ENCODE results near the gene VAMP8.
"Not testable (repeated sequence)": the region's sequence is repeated elsewhere in the genome, so short reads cannot be mapped to it uniquely, and the experiment has no call there.

VAMP8 gene

GRCh38 chr2:85579266-85579935 is 2.0 kb downstream of the VAMP8 start:
- DNase-seq (ENCODE audit: low read depth in 2 of 2): no peak

DNA sequence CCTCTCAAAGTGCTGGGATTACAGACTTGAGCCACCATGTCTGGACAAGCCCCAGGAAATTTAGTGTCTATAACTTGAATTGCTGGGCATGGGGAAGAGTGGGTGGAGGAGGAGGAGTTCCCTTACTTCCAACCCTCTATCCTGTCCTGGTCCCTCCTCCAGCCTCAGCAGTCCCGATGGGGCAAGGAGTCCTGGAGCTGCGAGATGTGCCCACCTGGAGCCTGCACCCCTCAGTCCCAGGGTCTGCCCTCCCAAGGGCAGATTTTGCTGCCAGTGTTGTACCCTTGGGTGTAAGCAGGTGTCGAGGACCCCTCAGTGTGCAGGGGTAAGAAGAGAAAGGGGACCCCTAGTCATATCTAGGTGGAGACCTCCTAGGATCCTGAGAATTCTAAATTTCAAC is 2.8 kb downstream of the VAMP8 start:
- DNase-seq (ENCODE audit: low read depth in 2 of 2): no peak

DNA sequence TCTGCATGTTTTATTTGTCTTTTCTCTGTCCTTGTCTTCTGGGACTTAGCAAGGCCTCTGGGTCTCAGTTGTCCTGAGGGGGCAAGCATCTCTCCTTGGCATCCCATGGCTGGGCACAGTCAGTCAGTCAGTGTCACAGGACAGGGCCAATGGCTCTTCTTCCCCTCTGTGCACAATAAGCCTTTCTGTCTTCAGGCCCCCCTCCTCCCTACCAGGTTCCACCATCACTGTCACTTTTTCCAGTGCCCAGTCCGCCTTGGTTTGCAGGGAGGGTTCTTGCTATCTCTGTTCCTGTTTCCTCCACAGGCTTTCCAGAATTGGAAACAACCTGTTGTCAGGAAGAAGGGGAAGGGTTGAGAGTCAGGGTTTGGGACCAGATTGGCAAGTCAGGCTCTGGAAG is 5.1 kb downstream of the VAMP8 start:
- DNase-seq (ENCODE audit: low read depth in 2 of 2): no peak

GRCh38 chr2:85583667-85584353 is 6.4 kb downstream of the VAMP8 start:
- no peak for DNase-seq (ENCODE audit: low read depth in 2 of 2)

- DNase-seq (ENCODE audit: low read depth in 2 of 2): no peak
These were observed 7.0 kb downstream of the VAMP8 start, which contains the start of gene VAMP5 for GRCh38 chr2:85584354-85584856. Gene VAMP5, plus strand, starts transcription at chr2:85584431. Its CDS starts 60 bp downstream, at chr2:85584491.

DNA sequence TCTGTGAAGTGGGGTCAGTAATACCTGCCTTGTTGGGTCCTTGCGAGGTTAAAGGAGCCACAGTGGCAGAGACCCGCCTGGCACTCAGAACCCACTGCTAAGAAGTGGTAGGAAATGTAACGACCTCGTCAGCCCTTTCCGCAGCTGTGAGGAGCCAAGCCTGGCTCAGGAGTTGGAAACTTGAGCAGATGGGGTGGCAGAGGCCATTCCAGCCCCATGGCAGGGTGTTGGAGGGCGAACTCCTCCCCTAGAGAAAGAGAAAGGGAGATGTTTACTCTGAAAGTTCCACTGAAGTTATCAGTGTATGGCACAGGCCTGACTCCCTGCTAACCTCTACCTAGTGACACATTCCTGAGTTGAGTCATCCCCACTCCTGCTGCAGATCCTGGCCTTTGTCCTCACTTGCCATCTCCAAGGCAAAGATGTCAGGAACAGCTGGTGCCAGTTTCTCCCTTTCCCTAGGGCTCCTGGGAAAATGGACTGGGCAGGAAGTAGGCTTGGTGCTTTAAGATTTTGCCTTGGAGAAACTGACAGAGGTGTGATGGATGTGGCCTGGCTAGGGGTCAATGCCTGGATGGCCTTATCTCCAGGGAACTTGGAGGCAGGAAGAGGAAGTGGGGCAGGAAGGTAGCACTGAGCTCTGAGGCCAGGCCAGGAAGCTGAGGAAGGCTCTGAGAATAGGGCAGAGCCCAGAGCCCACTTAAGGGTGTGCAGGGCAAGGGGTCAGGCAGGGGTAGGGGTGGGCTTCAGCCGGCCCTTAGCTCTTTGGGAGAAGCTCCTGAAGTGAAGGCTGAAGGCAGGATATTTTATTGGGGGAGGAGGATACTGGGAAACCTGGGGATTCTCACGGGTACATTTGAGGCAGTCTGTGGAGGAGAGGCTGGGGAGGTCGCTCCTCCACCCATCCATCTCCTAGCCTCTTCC is 7.7 kb downstream of the VAMP8 start:
- DNase-seq (ENCODE audit: low read depth in 2 of 2): no peak

GRCh38 chr2:85585781-85586105 is 8.4 kb downstream of the VAMP8 start:
- DNase-seq (ENCODE audit: low read depth in 2 of 2): no peak

GRCh38 chr2:85588236-85588635 is 10.8 kb downstream of the VAMP8 start:
- no peak for DNase-seq (ENCODE audit: low read depth in 2 of 2)

- no peak for DNase-seq (ENCODE audit: low read depth in 2 of 2)
These were observed 11.3 kb downstream of the VAMP8 start for GRCh38 chr2:85588645-85589044.

DNA sequence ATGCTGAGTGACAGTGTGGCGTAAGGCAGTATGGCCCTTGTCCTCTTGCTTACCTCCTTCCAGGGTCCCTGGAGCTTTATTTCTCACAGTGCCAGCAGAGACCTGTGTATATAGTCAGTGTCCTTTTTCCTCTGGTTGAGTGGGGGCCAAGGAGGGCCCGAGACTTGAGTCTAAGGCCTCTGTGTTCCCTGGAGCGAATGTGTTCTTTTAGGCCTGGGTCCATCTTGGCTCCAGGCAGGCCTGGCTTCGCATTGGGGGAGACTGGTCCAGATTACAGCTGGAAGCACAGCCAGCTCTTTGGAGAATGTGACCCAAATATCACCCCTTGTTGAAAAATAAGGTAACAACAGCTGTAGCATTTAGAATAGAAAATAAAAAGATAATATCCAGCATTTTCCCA is 11.8 kb downstream of the VAMP8 start:
- no peak for DNase-seq (ENCODE audit: low read depth in 2 of 2)

DNA sequence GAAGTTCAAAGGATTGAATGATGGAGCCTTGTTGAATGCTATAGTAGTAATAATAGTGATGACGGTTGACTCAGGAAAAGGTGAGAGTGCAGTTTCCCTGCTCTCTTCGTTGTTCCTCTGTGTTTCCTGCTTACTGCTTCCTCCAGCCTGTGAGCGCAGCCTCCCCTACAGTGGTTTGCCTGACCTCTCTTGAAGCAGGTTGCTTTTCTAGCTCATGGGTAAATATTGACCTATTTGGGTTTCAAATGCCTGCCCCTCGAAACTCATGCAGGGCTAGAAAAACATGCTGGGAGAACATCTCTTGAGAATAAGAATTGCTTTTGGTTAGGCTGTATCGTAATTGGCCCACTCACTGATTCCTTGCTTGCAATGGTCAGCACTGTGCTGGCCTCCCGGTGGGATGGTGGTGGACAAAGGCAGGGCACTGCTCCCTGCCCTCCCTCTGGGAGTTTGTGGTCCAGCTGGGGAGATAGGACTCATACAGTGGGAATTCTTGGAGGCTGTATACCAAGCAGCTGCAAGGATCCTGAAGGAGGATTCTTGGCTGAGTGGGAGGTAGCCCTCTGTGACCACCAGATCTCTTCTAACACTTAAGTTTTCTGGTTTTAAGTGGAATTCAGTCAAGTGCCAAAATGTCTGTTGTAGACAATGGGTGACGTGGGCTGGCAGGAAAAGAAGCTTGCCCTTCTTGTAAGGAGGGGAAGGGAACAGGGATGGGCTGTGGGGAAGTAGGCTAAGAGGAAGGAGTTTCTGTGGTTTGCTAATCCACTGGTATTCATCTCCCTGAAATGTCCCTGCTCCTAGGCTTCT is 12.8 kb downstream of the VAMP8 start:
- DNase-seq (ENCODE audit: low read depth in 2 of 2): no peak

DNA sequence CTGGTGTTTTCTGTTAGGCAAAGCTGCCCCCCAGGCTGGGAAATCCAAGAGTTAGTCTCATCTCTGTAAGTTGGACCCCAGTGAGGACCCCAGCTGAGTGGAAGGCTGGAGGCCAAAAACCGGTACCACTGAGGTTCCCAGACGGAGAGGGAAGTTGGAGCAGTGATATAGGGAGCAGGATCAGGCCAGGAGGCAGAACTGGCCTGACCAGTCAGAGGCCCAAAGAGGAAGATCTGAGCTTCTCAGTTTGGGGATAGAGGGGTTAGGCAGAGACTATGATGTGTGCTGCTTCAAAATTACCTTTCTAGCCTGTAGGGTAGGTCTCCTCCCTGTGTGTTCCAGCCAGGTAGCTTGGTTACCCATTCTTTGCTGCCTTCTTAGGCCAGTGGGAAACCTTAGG is 13.6 kb downstream of the VAMP8 start:
- no peak for DNase-seq (ENCODE audit: low read depth in 2 of 2)

DNA sequence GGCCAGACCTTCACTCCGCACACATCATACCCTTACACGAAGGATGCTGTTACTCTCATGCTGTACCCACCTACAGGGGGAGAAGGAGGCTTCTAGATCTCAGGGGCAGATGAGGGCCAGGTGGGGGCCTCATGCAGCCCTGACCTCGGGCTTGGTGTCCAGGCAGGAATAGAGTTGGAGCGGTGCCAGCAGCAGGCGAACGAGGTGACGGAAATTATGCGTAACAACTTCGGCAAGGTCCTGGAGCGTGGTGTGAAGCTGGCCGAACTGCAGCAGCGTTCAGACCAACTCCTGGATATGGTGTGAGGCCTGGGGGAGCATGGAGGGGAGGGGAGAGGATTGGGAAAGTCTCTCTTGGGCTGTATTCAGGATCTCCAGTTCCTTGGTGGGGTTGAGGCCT is 14.2 kb downstream of the VAMP8 start:
- no peak for DNase-seq (ENCODE audit: low read depth in 2 of 2)

- not testable (repeated sequence) for DNase-seq (ENCODE audit: low read depth in 2 of 2)
These were observed 14.9 kb downstream of the VAMP8 start for GRCh38 chr2:85592299-85592698.

- no peak for DNase-seq (ENCODE audit: low read depth in 2 of 2)
These were observed 15.6 kb downstream of the VAMP8 start for GRCh38 chr2:85593023-85593422.

- no peak for DNase-seq (ENCODE audit: low read depth in 2 of 2)
These were observed 17.4 kb downstream of the VAMP8 start for GRCh38 chr2:85594715-85595300.

GRCh38 chr2:85595301-85596025 is 18.1 kb downstream of the VAMP8 start, which contains the start of gene RNF181:
Gene RNF181, plus strand, starts transcription at chr2:85595745. Its CDS starts 19 bp downstream, at chr2:85595764.
- peak; percentile 73 to 78 for DNase-seq (ENCODE audit: low read depth in 2 of 2)

DNA sequence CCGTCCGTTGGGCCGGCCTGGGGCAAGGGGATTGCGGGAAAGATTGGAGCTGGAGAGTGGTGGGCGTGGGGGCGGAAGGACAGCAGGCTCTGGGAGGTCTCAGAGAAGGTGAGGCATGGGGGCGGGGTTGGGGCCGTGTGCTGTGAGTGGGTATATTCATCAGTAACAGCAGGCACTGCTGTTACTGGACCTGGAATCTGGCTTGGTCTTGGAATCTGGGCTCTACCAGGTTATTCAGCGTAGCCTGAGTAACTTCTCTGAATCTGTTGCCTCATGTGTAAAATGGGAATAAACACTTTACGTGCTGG is 18.6 kb downstream of the VAMP8 start:
- DNase-seq (ENCODE audit: low read depth in 2 of 2): no peak

DNA sequence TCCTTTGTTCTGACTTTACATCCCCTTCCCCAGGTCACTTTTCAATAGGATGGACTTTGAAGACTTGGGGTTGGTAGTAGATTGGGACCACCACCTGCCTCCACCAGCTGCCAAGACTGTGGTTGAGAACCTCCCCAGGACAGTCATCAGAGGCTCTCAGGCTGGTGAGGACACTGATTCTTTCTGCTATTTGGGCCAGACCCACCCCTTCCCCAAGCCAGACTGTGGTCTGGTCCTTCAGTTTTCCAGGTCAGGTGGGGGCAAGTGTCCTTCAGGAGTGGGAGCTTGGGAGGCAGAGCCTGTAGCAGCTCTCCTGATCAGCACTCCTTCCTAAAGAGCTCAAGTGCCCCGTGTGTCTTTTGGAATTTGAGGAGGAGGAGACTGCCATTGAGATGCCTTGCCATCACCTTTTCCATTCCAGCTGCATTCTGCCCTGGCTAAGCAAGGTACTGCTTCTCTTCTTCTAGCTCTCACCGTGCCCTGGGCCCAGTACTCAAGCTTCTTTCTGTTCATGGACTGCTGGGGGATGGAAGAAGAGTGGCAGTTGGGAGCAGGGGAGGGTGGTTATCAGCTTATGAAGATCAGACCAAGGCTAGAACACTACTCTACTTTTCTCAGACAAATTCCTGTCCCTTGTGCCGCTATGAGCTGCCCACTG is 19.2 kb downstream of the VAMP8 start:
- no peak for DNase-seq (ENCODE audit: low read depth in 2 of 2)

GRCh38 chr2:85597241-85597640 is 19.9 kb downstream of the VAMP8 start:
- no peak for DNase-seq (ENCODE audit: low read depth in 2 of 2)
